ENCODE data around the gene PTPRR. TPM values are rescaled to one million over a fixed set of nuclear protein-coding genes. Genes with fewer than 3 reads are reported as not detected.

Gene PTPRR
- total and polyA plus RNA-seq, 4 donors, result 0.02 to 0.08 TPM; not detected in 2

DNA sequence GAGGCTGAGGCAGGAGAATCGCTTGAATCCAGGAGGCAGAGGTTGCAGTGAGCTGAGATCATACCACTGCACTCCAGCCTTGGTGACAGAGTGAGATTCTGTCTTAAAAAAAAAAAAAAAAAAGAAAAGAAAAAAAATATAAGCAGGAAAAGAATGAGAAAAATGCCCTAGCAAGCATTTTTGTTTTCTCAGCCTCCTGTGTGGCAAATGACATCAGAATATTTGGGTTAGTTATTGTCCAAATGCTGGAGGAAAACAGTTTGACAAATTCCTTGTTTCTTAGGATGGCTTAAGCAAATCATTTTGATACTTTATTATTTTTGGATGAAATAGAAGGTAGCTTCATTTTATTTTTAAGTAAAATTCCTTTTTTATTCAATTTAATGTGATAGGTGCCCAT, 7.5 kb upstream of the PTPRR start:
- Histone ChIP-seq H3K4me1 (ENCODE audit: control insufficient read depth in 4 of 4, insufficient read depth in 4 of 4, low read length in 3 of 4) (no peaks in the 10 kb centered on the region), H3K27ac (ENCODE audit: low read depth in 1 of 2, low read length in 2 of 2) (no peak overlapping the region), H3K4me3 (ENCODE audit: low read depth in 1 of 3, low read length in 3 of 3) (no peak overlapping the region), H3K36me3 (ENCODE audit: control insufficient read depth in 4 of 4, insufficient read depth in 3 of 4, low read depth in 1 of 4, low read length in 3 of 4) (no peaks in the 10 kb centered on the region), H3K27me3 (ENCODE audit: control insufficient read depth in 4 of 4, insufficient read depth in 4 of 4, low read length in 3 of 4) (no peaks in the 10 kb centered on the region), H3K9me3 (ENCODE audit: control insufficient read depth in 4 of 4, low read length in 3 of 4) (no peaks in the 10 kb centered on the region), H3K9ac (ENCODE audit: low read depth in 1 of 2, low read length in 2 of 2) (no peak overlapping the region)
- no peak for TF ChIP-seq MAX (IDR thresholded peaks at IDR 0.05)
- TF ChIP-seq, protein P1, sequence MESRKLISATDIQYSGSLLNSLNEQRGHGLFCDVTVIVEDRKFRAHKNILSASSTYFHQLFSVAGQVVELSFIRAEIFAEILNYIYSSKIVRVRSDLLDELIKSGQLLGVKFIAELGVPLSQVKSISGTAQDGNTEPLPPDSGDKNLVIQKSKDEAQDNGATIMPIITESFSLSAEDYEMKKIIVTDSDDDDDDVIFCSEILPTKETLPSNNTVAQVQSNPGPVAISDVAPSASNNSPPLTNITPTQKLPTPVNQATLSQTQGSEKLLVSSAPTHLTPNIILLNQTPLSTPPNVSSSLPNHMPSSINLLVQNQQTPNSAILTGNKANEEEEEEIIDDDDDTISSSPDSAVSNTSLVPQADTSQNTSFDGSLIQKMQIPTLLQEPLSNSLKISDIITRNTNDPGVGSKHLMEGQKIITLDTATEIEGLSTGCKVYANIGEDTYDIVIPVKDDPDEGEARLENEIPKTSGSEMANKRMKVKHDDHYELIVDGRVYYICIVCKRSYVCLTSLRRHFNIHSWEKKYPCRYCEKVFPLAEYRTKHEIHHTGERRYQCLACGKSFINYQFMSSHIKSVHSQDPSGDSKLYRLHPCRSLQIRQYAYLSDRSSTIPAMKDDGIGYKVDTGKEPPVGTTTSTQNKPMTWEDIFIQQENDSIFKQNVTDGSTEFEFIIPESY (IDR thresholded peaks at IDR 0.05), result no peak
- TF ChIP-seq FOXA1 (IDR thresholded peaks at IDR 0.05), result no peak
- TF ChIP-seq CTCF (IDR thresholded peaks at IDR 0.05; ENCODE audit: low read depth, low read length, missing input control), result no peak
- TF ChIP-seq HNF4G (IDR thresholded peaks at IDR 0.05), result no peak
- no peak for TF ChIP-seq YY1 (IDR thresholded peaks at IDR 0.05)
- TF ChIP-seq SP1 (IDR thresholded peaks at IDR 0.05), result no peak
- TF ChIP-seq RXRA (IDR thresholded peaks at IDR 0.05), result no peak
- no peak for TF ChIP-seq FOXA2 (IDR thresholded peaks at IDR 0.05)
- no peak for TF ChIP-seq EGR1 (IDR thresholded peaks at IDR 0.05; ENCODE audit: low read depth in 2 of 2)
- no peak for DNase-seq (ENCODE audit: low spot score)
- 86% methylated on average over 1 of the region's 1 CpG for WGBS

GRCh38 chr12:70927356-70927755, 6.8 kb upstream of the PTPRR start:
- H3K4me3 ChIP-seq (ENCODE audit: low read depth in 1 of 3, low read length in 3 of 3), result no peak overlapping the region
- no peak overlapping the region for H3K9ac ChIP-seq (ENCODE audit: low read depth in 1 of 2, low read length in 2 of 2)
- TF ChIP-seq TAF1 (conservative IDR thresholded peaks at IDR 0.05) (no peak), MAX (IDR thresholded peaks at IDR 0.05) (no peak), NR2F2 (IDR thresholded peaks at IDR 0.05) (no peak), RAD21 (IDR thresholded peaks at IDR 0.05) (no peak), FOXA1 (IDR thresholded peaks at IDR 0.05) (no peak), FOXA2 (IDR thresholded peaks at IDR 0.05) (no peak), EGR1 (IDR thresholded peaks at IDR 0.05; ENCODE audit: low read depth in 2 of 2) (no peak), HNF4A (conservative IDR thresholded peaks at IDR 0.05) (no peak), YY1 (IDR thresholded peaks at IDR 0.05) (no peak), REST (IDR thresholded peaks at IDR 0.05) (no peak), SP1 (IDR thresholded peaks at IDR 0.05) (no peak), GABPA (IDR thresholded peaks at IDR 0.05 in 1 of 2, conservative IDR thresholded peaks at IDR 0.05 in 1 of 2) (no peak), CTCF (IDR thresholded peaks at IDR 0.05; ENCODE audit: low read depth, low read length, missing input control) (no peak), JUND (IDR thresholded peaks at IDR 0.05) (no peak), HNF4G (IDR thresholded peaks at IDR 0.05) (no peak), RXRA (IDR thresholded peaks at IDR 0.05) (no peak)
- TF ChIP-seq, protein P2, sequence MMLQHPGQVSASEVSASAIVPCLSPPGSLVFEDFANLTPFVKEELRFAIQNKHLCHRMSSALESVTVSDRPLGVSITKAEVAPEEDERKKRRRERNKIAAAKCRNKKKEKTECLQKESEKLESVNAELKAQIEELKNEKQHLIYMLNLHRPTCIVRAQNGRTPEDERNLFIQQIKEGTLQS (IDR thresholded peaks at IDR 0.05), result no peak
- TF ChIP-seq, protein P1 (IDR thresholded peaks at IDR 0.05), result no peak
- H3K4me1 ChIP-seq (ENCODE audit: control insufficient read depth in 4 of 4, insufficient read depth in 4 of 4, low read length in 3 of 4), result no peaks in the 10 kb centered on the region
- H3K27me3 ChIP-seq (ENCODE audit: control insufficient read depth in 4 of 4, insufficient read depth in 4 of 4, low read length in 3 of 4), result no peaks in the 10 kb centered on the region
- DNase-seq (ENCODE audit: low spot score), result no peak
- H3K36me3 ChIP-seq (ENCODE audit: control insufficient read depth in 4 of 4, insufficient read depth in 3 of 4, low read depth in 1 of 4, low read length in 3 of 4), result no peaks in the 10 kb centered on the region
- no peaks in the 10 kb centered on the region for H3K9me3 ChIP-seq (ENCODE audit: control insufficient read depth in 4 of 4, low read length in 3 of 4)
- no peak overlapping the region for H3K27ac ChIP-seq (ENCODE audit: low read depth in 1 of 2, low read length in 2 of 2)
- 81% methylated on average over 2 of the region's 2 CpGs for WGBS

All from liver (tissue), 9 donors.